Activated CD8-positive, alpha-beta T cell treated with anti-CD3 and anti-CD28 coated beads for 36 hours (primary cell): ENCODE results near the gene PTEN. TPM values are rescaled to one million over a fixed set of nuclear protein-coding genes. Genes with fewer than 3 reads are reported as not detected.
A peak's percentile ranks its signal among the peaks of the same experiment; 100 is the strongest.
"Not testable (repeated sequence)": the region's sequence is repeated elsewhere in the genome, so short reads cannot be mapped to it uniquely, and the experiment has no call there.

Experiments used
- ATAC-seq: fragments of 200-7000 bp; cut with Tn5 transposase; one replicate; pipeline ENCODE4 v1.10.0; 2021; ENCODE audit warnings: mild to moderate bottlenecking, moderate library complexity
- CTCF ChIA-PET: fragments of 350-600 bp; sonication (Branson Sonifier 250); formaldehyde crosslinking; loops from one replicate; lab custom pipeline; 2021; ENCODE audit warnings: antibody characterized with exemption; lab: Charles Lee
- POLR2A ChIA-PET: fragments of 350-600 bp; sonication (Branson Sonifier 250); formaldehyde crosslinking; loops from one replicate; lab custom pipeline; 2021; ENCODE audit warnings: antibody characterized with exemption; lab: Charles Lee
- DNase-seq: peaks from one replicate; pipeline ENCODE4 v3.0.0-alpha.2; 2020
- H3K27ac Mint-ChIP-seq: one replicate; pipeline ENCODE4 v1.8.0; 2021; ENCODE audit warnings: mild to moderate bottlenecking, mixed read lengths
- H3K27me3 Mint-ChIP-seq: one replicate; pipeline ENCODE4 v1.8.0; 2021; ENCODE audit warnings: mixed read lengths
- H3K36me3 Mint-ChIP-seq: one replicate; pipeline ENCODE4 v1.8.0; 2021; ENCODE audit warnings: low read depth, mixed read lengths
- H3K4me1 Mint-ChIP-seq: one replicate; pipeline ENCODE4 v1.8.0; 2021; ENCODE audit warnings: low read depth, mixed read lengths
- H3K4me3 Mint-ChIP-seq: one replicate; pipeline ENCODE4 v1.8.0; 2021; ENCODE audit warnings: mild to moderate bottlenecking, moderate library complexity, mixed read lengths
- H3K9me3 Mint-ChIP-seq: one replicate; pipeline ENCODE4 v1.8.0; 2021; ENCODE audit warnings: mixed read lengths
- CTCF ChIP-seq: fragments of 200-600 bp; IDR thresholded peaks from one replicate; pipeline ENCODE4 v1.8.0; 2022; ENCODE audit warnings: antibody characterized with exemption, mild to moderate bottlenecking
- intact Hi-C: fragments of 100-400 bp; cut with micrococcal nuclease; formaldehyde crosslinking; loops from one replicate; pipeline ENCODE4 v1.10.0; 2022
- total RNA-seq, 2 experiments: library from RNA; stranded (reverse); gene quantifications; one replicate each; pipeline ENCODE4 v1.2.3, GENCODE V29; 2021

The PTEN gene
- total RNA-seq, 2 experiments from 2014 or later = 48.9 to 51.8 TPM

GRCh38 chr10:87849001-87849400 is 14.4 kb upstream of the PTEN start:
- H3K4me3 Mint-ChIP-seq = no peak overlapping the region
- H3K4me1 Mint-ChIP-seq = peaks cover 8% of the 10 kb centered on the region
- H3K27me3 Mint-ChIP-seq = no peaks in the 10 kb centered on the region
- intact Hi-C loops = no loop called here
- POLR2A ChIA-PET = no interaction called here
- H3K27ac Mint-ChIP-seq = no peak overlapping the region
- CTCF ChIA-PET = interaction anchor here (1.1 kb wide), 1 partner anchor 9 kb away, joined by 4 read pairs; no protein-coding TSS in a partner anchor
- DNase-seq (no peak), ATAC-seq (no peak)
- H3K36me3 Mint-ChIP-seq = no peaks in the 10 kb centered on the region
- H3K9me3 Mint-ChIP-seq = no peaks in the 10 kb centered on the region
- no peak for TF ChIP-seq CTCF

DNA sequence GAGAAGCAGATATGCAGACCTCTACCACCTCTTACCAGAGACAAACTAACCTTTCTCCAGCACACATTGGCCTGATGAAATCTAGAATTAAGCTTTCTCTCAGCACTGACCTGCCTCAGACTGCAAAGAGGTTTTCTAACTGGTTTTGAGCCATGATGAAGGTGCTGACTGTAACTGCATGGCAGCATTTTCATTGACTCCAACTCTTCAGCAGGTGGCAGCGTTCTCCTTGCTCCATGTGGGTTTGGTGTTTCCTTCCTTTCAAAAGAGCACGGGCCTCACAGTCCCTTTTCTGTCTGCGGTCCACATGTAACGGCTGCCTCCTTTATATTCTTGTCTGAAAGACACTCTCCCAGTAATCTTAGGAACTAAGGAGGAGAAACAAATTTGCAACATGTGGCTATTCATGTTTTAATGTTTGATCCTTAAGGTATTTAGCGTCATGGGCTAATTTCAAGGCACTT is 12.7 kb upstream of the PTEN start:
- TF ChIP-seq CTCF = peak; percentile 55
- ChIA-PET POLR2A (no interaction called here), CTCF (interaction anchor here (0.7 to 2.2 kb wide), 16 partner anchors 8 to 726 kb away, joined by 3 to 11 read pairs (median 3); partner anchors contain the start of genes KLLN and PTEN)
- intact Hi-C loops = loop anchor here (5.0 kb wide), 1 partner anchor 702 kb away; no protein-coding TSS in a partner anchor
- Mint-ChIP-seq H3K4me1 (peaks cover 16% of the 10 kb centered on the region), H3K9me3 (peaks cover 3% of the 10 kb centered on the region), H3K27me3 (no peaks in the 10 kb centered on the region), H3K36me3 (peaks cover 2% of the 10 kb centered on the region), H3K4me3 (no peak overlapping the region), H3K27ac (no peak overlapping the region)
- ATAC-seq (peak; percentile 89), DNase-seq (peak; percentile 69)

DNA sequence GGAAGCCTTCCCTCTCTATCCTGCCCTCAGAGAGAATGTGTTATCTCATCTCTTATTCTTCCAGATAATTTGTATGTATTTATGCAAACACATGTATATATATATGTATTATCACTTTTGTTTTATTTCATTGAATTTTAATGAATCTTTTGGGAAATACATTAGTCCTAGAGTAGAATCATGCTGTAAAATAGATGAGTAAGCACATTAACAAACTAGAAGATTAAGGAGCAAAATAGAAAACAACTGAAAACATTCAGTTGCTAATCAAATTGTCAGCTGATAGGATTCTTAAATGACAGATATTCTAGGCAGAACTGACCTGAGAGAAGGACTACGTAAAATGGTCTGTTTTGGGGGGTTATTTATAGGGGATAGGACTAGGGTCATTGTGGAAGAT is 11.3 kb upstream of the PTEN start:
- Mint-ChIP-seq H3K4me3 (no peak overlapping the region), H3K27me3 (no peaks in the 10 kb centered on the region), H3K27ac (no peak overlapping the region), H3K4me1 (peaks cover 17% of the 10 kb centered on the region), H3K9me3 (peaks cover 3% of the 10 kb centered on the region), H3K36me3 (peaks cover 2% of the 10 kb centered on the region)
- DNase-seq = no peak
- no peak for TF ChIP-seq CTCF
- no peak for ATAC-seq
- POLR2A ChIA-PET = no interaction called here
- intact Hi-C loops = loop anchor here (5.0 kb wide), 1 partner anchor 700 kb away; no protein-coding TSS in a partner anchor
- CTCF ChIA-PET = interaction anchor here (0.9 to 1.3 kb wide), 3 partner anchors 9 to 713 kb away, joined by 3 read pairs; no protein-coding TSS in a partner anchor

DNA sequence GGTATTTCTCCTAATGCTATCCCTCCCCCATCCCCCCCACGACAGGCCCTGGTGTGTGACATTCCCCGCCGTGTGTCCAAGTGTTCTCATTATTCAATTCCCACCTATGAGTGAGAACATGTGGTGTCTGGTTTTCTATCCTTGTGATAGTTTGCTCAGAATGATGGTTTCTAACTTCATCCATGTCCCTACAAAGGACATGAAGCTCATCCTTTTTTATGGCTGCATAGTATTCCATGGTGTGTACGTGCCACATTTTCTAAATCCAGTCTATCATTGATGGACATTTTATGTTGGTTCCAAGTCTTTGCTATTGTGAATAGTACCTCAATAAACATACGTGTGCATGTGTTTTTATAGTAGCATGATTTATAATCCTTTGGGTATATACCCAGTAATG is 8.2 kb upstream of the PTEN start:
- POLR2A ChIA-PET = interaction anchor here (0.7 kb wide), 1 partner anchor 236 kb away, joined by 3 read pairs; no protein-coding TSS in a partner anchor
- H3K27me3 Mint-ChIP-seq, H3K4me3 Mint-ChIP-seq, H3K9me3 Mint-ChIP-seq, intact Hi-C loops, H3K36me3 Mint-ChIP-seq, DNase-seq, ATAC-seq, H3K27ac Mint-ChIP-seq, CTCF ChIA-PET: not testable (repeated sequence)
- H3K4me1 Mint-ChIP-seq = peaks cover 20% of the 10 kb centered on the region

DNA sequence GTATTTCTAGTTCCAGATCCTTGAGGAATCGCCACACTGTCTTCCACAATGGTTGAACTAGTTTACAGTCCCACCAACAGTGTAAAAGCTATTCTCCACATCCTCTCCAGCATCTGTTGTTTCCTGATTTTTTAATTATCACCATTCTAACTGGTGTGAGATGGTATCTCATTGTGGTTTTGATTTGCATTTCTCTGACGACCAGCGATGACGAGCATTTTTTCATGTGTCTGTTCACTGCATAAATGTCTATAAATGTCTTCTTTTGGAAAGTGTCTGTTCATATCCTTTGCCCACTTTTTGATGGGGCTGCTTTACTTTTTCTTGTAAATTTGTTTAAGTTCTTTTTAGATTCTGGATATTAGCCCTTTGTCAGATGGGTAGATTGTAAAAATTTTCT is 7.8 kb upstream of the PTEN start:
- POLR2A ChIA-PET, intact Hi-C loops: not testable (repeated sequence)

DNA sequence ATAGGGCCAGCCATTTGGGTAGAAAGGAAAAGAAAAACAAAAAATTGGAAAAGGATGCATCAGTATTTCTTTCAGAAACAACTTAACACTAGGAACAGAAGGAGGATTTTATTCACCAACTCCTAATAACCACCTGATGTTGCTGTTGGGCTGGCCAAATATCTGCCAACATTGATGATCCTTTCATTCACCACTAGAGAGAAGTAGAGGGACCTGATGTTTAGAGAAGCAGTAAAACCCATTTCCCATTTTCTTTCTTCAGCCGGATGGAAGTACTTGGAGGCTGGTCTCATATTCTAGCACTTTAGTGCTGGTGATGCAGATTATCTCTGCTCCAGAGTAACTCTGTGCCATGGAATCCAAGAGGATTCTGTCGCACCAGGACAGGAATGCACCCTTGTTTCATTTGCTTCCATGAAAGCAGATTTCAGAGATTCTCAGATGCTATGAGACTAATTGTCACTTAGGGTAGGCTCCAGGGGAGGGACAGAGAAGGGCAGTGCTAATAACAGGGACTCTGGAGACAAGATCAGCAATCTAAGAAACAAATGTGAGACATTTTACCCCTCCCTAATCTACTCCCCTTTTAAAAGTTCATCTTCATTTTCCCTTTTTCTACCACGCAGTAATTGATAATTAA is 3.1 kb upstream of the PTEN start:
- Mint-ChIP-seq H3K4me3 (no peak overlapping the region), H3K9me3 (peaks cover 3% of the 10 kb centered on the region), H3K27me3 (no peaks in the 10 kb centered on the region), H3K4me1 (peaks cover 22% of the 10 kb centered on the region), H3K27ac (no peak overlapping the region), H3K36me3 (peaks cover 11% of the 10 kb centered on the region)
- no peak for ATAC-seq
- TF ChIP-seq CTCF = peak; percentile 58
- CTCF ChIA-PET = interaction anchor here (1.0 to 7.5 kb wide), 4 partner anchors 8 to 695 kb away, joined by 3 to 63 read pairs (median 4); no protein-coding TSS in a partner anchor
- POLR2A ChIA-PET = no interaction called here
- intact Hi-C loops = loop anchor here (5.0 kb wide), 2 partner anchors 43 to 527 kb away; partner anchors contain the start of gene ATAD1
- DNase-seq = peak; percentile 46

More for the DNA sequence above, 7.8 kb upstream of the PTEN start:
- not testable (repeated sequence) for H3K36me3 Mint-ChIP-seq, ATAC-seq, H3K9me3 Mint-ChIP-seq, H3K27me3 Mint-ChIP-seq, H3K4me3 Mint-ChIP-seq, DNase-seq, H3K27ac Mint-ChIP-seq
- CTCF ChIA-PET = interaction anchor here (1.4 kb wide), 1 partner anchor 11 kb away, joined by 4 read pairs; no protein-coding TSS in a partner anchor
- H3K4me1 Mint-ChIP-seq = peaks cover 24% of the 10 kb centered on the region
